OCI-LY1 (cell line): ENCODE data around the gene PCNP.

Source experiments
- CTCF ChIP-seq: fragments of 200-600 bp; sonication (generic), shearing (Covaris generic); IDR thresholded peaks from 2 replicates; pipeline ENCODE4 v1.5.1; 2017; ENCODE audit warnings: mild to moderate bottlenecking, antibody characterized with exemption, low read length, moderate library complexity, mixed read lengths
- EZH2 ChIP-seq: fragments of 200-600 bp; sonication (generic), shearing (Covaris generic); IDR thresholded peaks from 2 replicates; pipeline ENCODE4 v1.8.0; 2017; ENCODE audit warnings: borderline replicate concordance, mixed run types, mild to moderate bottlenecking, antibody characterized with exemption, low read length, moderate library complexity, mixed read lengths

DNA sequence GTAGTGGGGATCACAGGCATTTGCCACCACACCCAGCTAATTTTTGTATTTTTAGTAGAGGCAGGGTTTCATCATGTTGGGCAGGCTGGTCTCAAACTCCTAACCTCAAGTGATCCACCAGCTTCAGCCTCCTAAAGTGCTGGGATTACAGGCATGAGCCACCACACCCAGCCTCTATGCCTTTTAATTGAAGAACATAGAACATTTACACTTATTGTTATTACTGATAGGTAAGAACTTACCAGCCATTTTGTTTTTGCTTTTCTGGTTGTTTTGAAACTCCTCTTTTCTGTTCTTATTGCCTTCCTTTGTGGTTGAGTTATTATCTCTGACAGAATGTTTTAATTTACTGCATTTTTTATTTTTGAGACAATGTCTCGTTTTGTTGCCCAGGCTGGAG is 29.2 kb downstream of the PCNP start:
- no peak for TF ChIP-seq EZH2
- no peak for TF ChIP-seq CTCF
